Measurements from ENCODE around the gene ATP8A2.

Gene ATP8A2

GRCh38 chr13:26042785-26043184, 671.0 kb downstream of the ATP8A2 start:
- no peak for DNase-seq
- H3K27me3 Mint-ChIP-seq: peaks cover 10% of the 10 kb centered on the region
- no peak overlapping the region for H3K4me3 Mint-ChIP-seq
- H3K36me3 Mint-ChIP-seq (ENCODE audit: low read depth): no peaks in the 10 kb centered on the region
- no peaks in the 10 kb centered on the region for H3K9me3 Mint-ChIP-seq
- peaks cover 11% of the 10 kb centered on the region for H3K4me1 Mint-ChIP-seq (ENCODE audit: low read depth)
- no peak overlapping the region for H3K27ac Mint-ChIP-seq

- no peak for DNase-seq
- H3K9me3 Mint-ChIP-seq: no peaks in the 10 kb centered on the region
- peaks cover 22% of the 10 kb centered on the region for H3K27me3 Mint-ChIP-seq
- no peaks in the 10 kb centered on the region for H3K36me3 Mint-ChIP-seq (ENCODE audit: low read depth)
- no peak overlapping the region for H3K4me3 Mint-ChIP-seq
- H3K4me1 Mint-ChIP-seq (ENCODE audit: low read depth): peaks cover 21% of the 10 kb centered on the region
- no peak overlapping the region for H3K27ac Mint-ChIP-seq
Measured at GRCh38 chr13:26045142-26045541, 673.4 kb downstream of the ATP8A2 start.

- H3K27me3 Mint-ChIP-seq: peaks cover 26% of the 10 kb centered on the region
- H3K9me3 Mint-ChIP-seq: no peaks in the 10 kb centered on the region
- H3K4me3 Mint-ChIP-seq: no peak overlapping the region
- peaks cover 28% of the 10 kb centered on the region for H3K4me1 Mint-ChIP-seq (ENCODE audit: low read depth)
- no peak for DNase-seq
- no peaks in the 10 kb centered on the region for H3K36me3 Mint-ChIP-seq (ENCODE audit: low read depth)
- no peak overlapping the region for H3K27ac Mint-ChIP-seq
Measured at GRCh38 chr13:26046639-26047038, 674.9 kb downstream of the ATP8A2 start.

GRCh38 chr13:26047040-26047439, 675.3 kb downstream of the ATP8A2 start:
- Mint-ChIP-seq H3K9me3 (no peaks in the 10 kb centered on the region), H3K36me3 (ENCODE audit: low read depth) (no peaks in the 10 kb centered on the region), H3K4me3 (no peak overlapping the region), H3K27ac (no peak overlapping the region), H3K27me3 (peaks cover 27% of the 10 kb centered on the region), H3K4me1 (ENCODE audit: low read depth) (peaks cover 29% of the 10 kb centered on the region)
- no peak for DNase-seq

- no peak overlapping the region for H3K27ac Mint-ChIP-seq
- H3K9me3 Mint-ChIP-seq: no peaks in the 10 kb centered on the region
- peaks cover 38% of the 10 kb centered on the region for H3K27me3 Mint-ChIP-seq
- H3K36me3 Mint-ChIP-seq (ENCODE audit: low read depth): no peaks in the 10 kb centered on the region
- H3K4me3 Mint-ChIP-seq: no peak overlapping the region
- H3K4me1 Mint-ChIP-seq (ENCODE audit: low read depth): peaks cover 42% of the 10 kb centered on the region
- no peak for DNase-seq
Measured at GRCh38 chr13:26048741-26049140, 677.0 kb downstream of the ATP8A2 start.

- Mint-ChIP-seq H3K4me1 (ENCODE audit: low read depth) (peaks cover 33% of the 10 kb centered on the region), H3K27me3 (peaks cover 39% of the 10 kb centered on the region), H3K36me3 (ENCODE audit: low read depth) (no peaks in the 10 kb centered on the region), H3K4me3 (peak overlapping the region; percentile 48), H3K27ac (no peak overlapping the region), H3K9me3 (no peaks in the 10 kb centered on the region)
- peak; percentile 46 for DNase-seq
Measured at GRCh38 chr13:26050568-26051230, 678.9 kb downstream of the ATP8A2 start.

- peaks cover 39% of the 10 kb centered on the region for H3K27me3 Mint-ChIP-seq
- H3K9me3 Mint-ChIP-seq: no peaks in the 10 kb centered on the region
- H3K36me3 Mint-ChIP-seq (ENCODE audit: low read depth): no peaks in the 10 kb centered on the region
- peaks cover 31% of the 10 kb centered on the region for H3K4me1 Mint-ChIP-seq (ENCODE audit: low read depth)
- H3K4me3 Mint-ChIP-seq: peak overlapping the region; percentile 29
- peak; percentile 48 for DNase-seq
- H3K27ac Mint-ChIP-seq: no peak overlapping the region
Measured at GRCh38 chr13:26051231-26051656, 679.5 kb downstream of the ATP8A2 start.

- Mint-ChIP-seq H3K4me1 (ENCODE audit: low read depth) (peaks cover 31% of the 10 kb centered on the region), H3K27me3 (peaks cover 36% of the 10 kb centered on the region), H3K4me3 (peak within 1 kb of the TSS; percentile 56), H3K27ac (no peak within 1 kb of the TSS), H3K9me3 (no peaks in the 10 kb centered on the region), H3K36me3 (ENCODE audit: low read depth) (no peaks in the 10 kb centered on the region)
- DNase-seq: peak; percentile 76
Measured at GRCh38 chr13:26051657-26052311, 680.0 kb downstream of the ATP8A2 start, which contains the start of gene SHISA2. Gene SHISA2 (minus strand): TSS chr13:26052016. CDS start chr13:26050975, 1,041 bp downstream.

GRCh38 chr13:26052337-26052736, 680.6 kb downstream of the ATP8A2 start:
- Mint-ChIP-seq H3K36me3 (ENCODE audit: low read depth) (no peaks in the 10 kb centered on the region), H3K27me3 (peaks cover 33% of the 10 kb centered on the region), H3K27ac (no peak overlapping the region), H3K4me1 (ENCODE audit: low read depth) (peaks cover 31% of the 10 kb centered on the region), H3K4me3 (peak overlapping the region; percentile 56), H3K9me3 (no peaks in the 10 kb centered on the region)
- no peak for DNase-seq

- Mint-ChIP-seq H3K27ac (no peak overlapping the region), H3K9me3 (no peaks in the 10 kb centered on the region), H3K36me3 (ENCODE audit: low read depth) (no peaks in the 10 kb centered on the region), H3K4me3 (no peak overlapping the region), H3K4me1 (ENCODE audit: low read depth) (peaks cover 31% of the 10 kb centered on the region), H3K27me3 (peaks cover 29% of the 10 kb centered on the region)
- DNase-seq: no peak
Measured at GRCh38 chr13:26053418-26053980, 681.7 kb downstream of the ATP8A2 start.

- H3K4me1 Mint-ChIP-seq (ENCODE audit: low read depth): peaks cover 21% of the 10 kb centered on the region
- H3K9me3 Mint-ChIP-seq: no peaks in the 10 kb centered on the region
- no peaks in the 10 kb centered on the region for H3K36me3 Mint-ChIP-seq (ENCODE audit: low read depth)
- H3K27ac Mint-ChIP-seq: no peak overlapping the region
- no peak for DNase-seq
- H3K27me3 Mint-ChIP-seq: peaks cover 18% of the 10 kb centered on the region
- no peak overlapping the region for H3K4me3 Mint-ChIP-seq
Measured at GRCh38 chr13:26054896-26055295, 683.1 kb downstream of the ATP8A2 start.

GRCh38 chr13:26058704-26059103, 686.9 kb downstream of the ATP8A2 start:
- H3K27me3 Mint-ChIP-seq: peaks cover 1% of the 10 kb centered on the region
- H3K4me3 Mint-ChIP-seq: no peak overlapping the region
- H3K27ac Mint-ChIP-seq: no peak overlapping the region
- H3K4me1 Mint-ChIP-seq (ENCODE audit: low read depth): peaks cover under 1% of the 10 kb centered on the region
- no peaks in the 10 kb centered on the region for H3K36me3 Mint-ChIP-seq (ENCODE audit: low read depth)
- no peaks in the 10 kb centered on the region for H3K9me3 Mint-ChIP-seq
- no peak for DNase-seq

- H3K4me3 Mint-ChIP-seq: no peak overlapping the region
- no peaks in the 10 kb centered on the region for H3K9me3 Mint-ChIP-seq
- H3K36me3 Mint-ChIP-seq (ENCODE audit: low read depth): no peaks in the 10 kb centered on the region
- H3K27ac Mint-ChIP-seq: no peak overlapping the region
- H3K27me3 Mint-ChIP-seq: no peaks in the 10 kb centered on the region
- no peaks in the 10 kb centered on the region for H3K4me1 Mint-ChIP-seq (ENCODE audit: low read depth)
- no peak for DNase-seq
Measured at GRCh38 chr13:26060357-26060756, 688.6 kb downstream of the ATP8A2 start.

GRCh38 chr13:26061256-26061655, 689.5 kb downstream of the ATP8A2 start:
- Mint-ChIP-seq H3K9me3 (no peaks in the 10 kb centered on the region), H3K4me1 (ENCODE audit: low read depth) (no peaks in the 10 kb centered on the region), H3K36me3 (ENCODE audit: low read depth) (no peaks in the 10 kb centered on the region), H3K27me3 (no peaks in the 10 kb centered on the region), H3K4me3 (no peak overlapping the region), H3K27ac (no peak overlapping the region)
- no peak for DNase-seq

- H3K36me3 Mint-ChIP-seq (ENCODE audit: low read depth): no peaks in the 10 kb centered on the region
- no peak overlapping the region for H3K4me3 Mint-ChIP-seq
- H3K4me1 Mint-ChIP-seq (ENCODE audit: low read depth): no peaks in the 10 kb centered on the region
- no peaks in the 10 kb centered on the region for H3K9me3 Mint-ChIP-seq
- H3K27me3 Mint-ChIP-seq: no peaks in the 10 kb centered on the region
- H3K27ac Mint-ChIP-seq: no peak overlapping the region
- no peak for DNase-seq
Measured at GRCh38 chr13:26061947-26062346, 690.2 kb downstream of the ATP8A2 start.

All from activated T-cell treated with anti-CD3 and anti-CD28 coated beads, Interleukin-2, amount 50 U/mL, for 24 hours (primary cell).